GM21390 (cell line): Measurements from ENCODE around the gene TMEM50B.
"Not testable (repeated sequence)": the region's sequence is repeated elsewhere in the genome, so short reads cannot be mapped to it uniquely, and the experiment has no call there.

Experiments
- ATAC-seq: cut with Tn5 transposase; IDR thresholded peaks from one replicate; pipeline ENCODE4 v1.9.1; 2021; ENCODE audit not compliant: unreplicated experiment

The TMEM50B gene

GRCh38 chr21:33479679-33480480 is at the start of gene TMEM50B:
Gene TMEM50B, minus strand, starts transcription at chr21:33479974. Its CDS starts 11,089 bp downstream, at chr21:33468885.
- peak; percentile 86 for ATAC-seq

- no peak for ATAC-seq
Measured at GRCh38 chr21:33522953-33523349, 43.2 kb upstream of the TMEM50B start.

GRCh38 chr21:33522297-33522952 is 42.7 kb upstream of the TMEM50B start:
- no peak for ATAC-seq

GRCh38 chr21:33518899-33519298 is 39.1 kb upstream of the TMEM50B start:
- ATAC-seq, result no peak

- no peak for ATAC-seq
Measured at GRCh38 chr21:33514229-33514628, 34.5 kb upstream of the TMEM50B start.

- no peak for ATAC-seq
Measured at GRCh38 chr21:33512481-33512880, 32.7 kb upstream of the TMEM50B start.

- no peak for ATAC-seq
Measured at GRCh38 chr21:33511639-33512038, 31.9 kb upstream of the TMEM50B start.

- no peak for ATAC-seq
Measured at GRCh38 chr21:33510826-33511225, 31.1 kb upstream of the TMEM50B start.

- not testable (repeated sequence) for ATAC-seq
Measured at GRCh38 chr21:33507003-33507402, 27.2 kb upstream of the TMEM50B start.

- no peak for ATAC-seq
Measured at GRCh38 chr21:33505833-33506232, 26.1 kb upstream of the TMEM50B start.

- no peak for ATAC-seq
Measured at GRCh38 chr21:33496345-33496744, 16.6 kb upstream of the TMEM50B start.

GRCh38 chr21:33495743-33496142 is 16.0 kb upstream of the TMEM50B start:
- ATAC-seq, result no peak

GRCh38 chr21:33493756-33494155 is 14.0 kb upstream of the TMEM50B start:
- ATAC-seq, result no peak

GRCh38 chr21:33492571-33492970 is 12.8 kb upstream of the TMEM50B start:
- ATAC-seq, result no peak

GRCh38 chr21:33491373-33492102 is 11.8 kb upstream of the TMEM50B start, which contains the start of gene DNAJC28:
Gene DNAJC28, minus strand, starts transcription at chr21:33491716. Its CDS starts 2,323 bp downstream, at chr21:33489393.
- peak; percentile 97 for ATAC-seq

- ATAC-seq, result no peak
Measured at GRCh38 chr21:33490991-33491372, 11.2 kb upstream of the TMEM50B start.

- ATAC-seq, result no peak
Measured at GRCh38 chr21:33488936-33489335, 9.2 kb upstream of the TMEM50B start.

- no peak for ATAC-seq
Measured at GRCh38 chr21:33487996-33488395, 8.2 kb upstream of the TMEM50B start.

- no peak for ATAC-seq
Measured at GRCh38 chr21:33481314-33481943, 1.7 kb upstream of the TMEM50B start.

GRCh38 chr21:33480481-33481103 is 818 bp upstream of the TMEM50B start:
- ATAC-seq, result no peak
